OCI-LY3 (cell line): ENCODE results near the gene MAPK14.

ENCODE experiments used
- H2AFZ ChIP-seq: fragments of 200-600, 300-600 bp; shearing (Covaris generic); 2 replicates; pipeline ENCODE4 v1.6.0; 2014; ENCODE audit warnings: antibody characterized with exemption, low read depth, low read length
- H3K27ac ChIP-seq: fragments of 200-600, 300-600 bp; sonication (generic); 2 replicates; pipeline ENCODE4 v1.5.1; 2014; ENCODE audit warnings: mild to moderate bottlenecking, low read length, moderate library complexity, mixed read lengths
- H3K27me3 ChIP-seq: fragments of 200-600, 300-600 bp; sonication (generic); 2 replicates; pipeline ENCODE4 v1.6.1; 2014; ENCODE audit warnings: low read depth, low read length, mixed read lengths
- H3K36me3 ChIP-seq: fragments of 200-600, 300-600 bp; sonication (generic); replicated peaks from 2 replicates; pipeline ENCODE3; 2014; ENCODE audit warnings: low read depth, low read length, mixed read lengths
- H3K4me1 ChIP-seq: fragments of 300-600, 200-600 bp; sonication (generic); 2 replicates; pipeline ENCODE4 v1.6.1; 2014; ENCODE audit warnings: low read length, mixed read lengths
- H3K4me2 ChIP-seq: fragments of 200-600, 300-600 bp; sonication (generic); 2 replicates; pipeline ENCODE4 v1.6.1; 2014; ENCODE audit warnings: low read length, mixed read lengths
- H3K4me3 ChIP-seq: fragments of 300-600, 200-600 bp; sonication (generic); 2 replicates; pipeline ENCODE4 v1.5.1; 2014; ENCODE audit warnings: antibody characterized with exemption, mild to moderate bottlenecking, low read length, moderate library complexity
- H3K79me2 ChIP-seq: fragments of 300-600, 200-600 bp; shearing (Covaris generic); 2 replicates; pipeline ENCODE4 v1.6.1; 2014; ENCODE audit warnings: mild to moderate bottlenecking, low read length, mixed read lengths
- H3K9ac ChIP-seq: fragments of 300-600, 200-600 bp; shearing (Covaris generic); 2 replicates; pipeline ENCODE4 v1.6.0; 2014; ENCODE audit warnings: mild to moderate bottlenecking, low read length, moderate library complexity
- H3K9me3 ChIP-seq: fragments of 200-600, 300-600 bp; shearing (Covaris generic); 2 replicates; pipeline ENCODE4 v1.6.1; 2014; ENCODE audit warnings: low read length, mixed read lengths; ENCODE audit not compliant: insufficient read depth
- H4K20me1 ChIP-seq: fragments of 200-600, 300-600 bp; sonication (generic); 2 replicates; pipeline ENCODE4 v1.6.1; 2016; ENCODE audit warnings: low read length, mixed read lengths; ENCODE audit not compliant: insufficient read depth
- CTCF ChIP-seq: fragments of 200-600, 300-600 bp; sonication (generic); IDR thresholded peaks from 2 replicates; pipeline ENCODE4 v1.5.1; 2014; ENCODE audit warnings: antibody characterized with exemption, low read length, low read depth
- EZH2phosphoT487 ChIP-seq: fragments of 200-600 bp; shearing (Covaris generic); IDR thresholded peaks from 2 replicates; pipeline ENCODE4 v1.6.1; 2018; ENCODE audit warnings: antibody characterized with exemption, mixed run types, low read depth

MAPK14 gene

GRCh38 chr6:36094753-36095496 lies 67.3 kb downstream of the MAPK14 start:
- Histone ChIP-seq H3K27ac (no peak overlapping the region), H3K27me3 (no peaks in the 10 kb centered on the region), H3K4me1 (peaks cover 3% of the 10 kb centered on the region; the same call in 1 of the 2 replicates), H3K4me2 (peak overlapping the region; percentile 23; the same call in 1 of the 2 replicates), H4K20me1 (no peaks in the 10 kb centered on the region), H3K79me2 (no peaks in the 10 kb centered on the region), H3K9ac (no peak overlapping the region), H2AFZ (no peak overlapping the region), H3K4me3 (no peak overlapping the region), H3K9me3 (no peaks in the 10 kb centered on the region), H3K36me3 (peaks cover 23% of the 10 kb centered on the region)
- peak; percentile 99 for TF ChIP-seq CTCF
- no peak for TF ChIP-seq EZH2phosphoT487

DNA sequence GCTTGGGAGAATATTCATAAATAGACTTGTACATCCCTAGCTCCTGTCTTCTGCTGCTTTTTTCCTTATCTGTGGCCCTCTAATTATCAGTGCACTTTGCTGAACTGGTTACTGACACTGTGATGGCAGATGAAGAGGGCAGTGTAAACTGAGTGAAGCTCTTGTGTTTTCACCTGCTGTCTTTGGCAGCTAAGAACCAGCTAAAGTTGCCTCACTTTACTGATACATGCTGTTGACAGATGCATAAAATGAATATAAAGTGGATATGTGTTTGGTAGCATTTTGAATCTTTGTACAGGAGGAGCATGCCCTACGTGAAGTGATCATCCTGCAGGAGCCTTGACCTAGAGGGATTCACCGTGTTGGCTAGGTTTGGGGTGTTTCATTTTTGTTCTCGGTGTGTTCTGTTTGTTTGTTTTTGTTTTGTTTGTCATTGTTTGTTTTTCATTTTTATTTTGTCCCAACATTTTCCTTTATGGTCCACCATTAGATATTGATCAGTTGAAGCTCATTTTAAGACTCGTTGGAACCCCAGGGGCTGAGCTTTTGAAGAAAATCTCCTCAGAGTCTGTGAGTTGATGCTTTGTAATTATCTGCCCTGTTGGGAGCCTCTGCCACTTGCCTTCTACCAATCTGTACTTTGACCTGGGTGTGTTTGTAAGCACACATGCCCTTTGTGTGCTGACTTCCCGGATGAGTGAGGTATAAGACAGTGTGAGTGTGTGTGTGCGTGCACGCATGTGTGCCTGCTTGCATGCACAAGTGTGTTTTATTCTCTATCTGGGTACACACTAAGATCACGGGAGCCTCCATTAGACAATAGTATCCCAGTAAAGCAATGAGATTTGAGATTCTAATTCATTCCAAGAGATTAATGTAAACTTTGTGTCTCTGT lies 68.1 kb downstream of the MAPK14 start:
- Histone ChIP-seq H3K4me2 (no peak overlapping the region), H3K4me3 (no peak overlapping the region), H3K9ac (no peak overlapping the region)

DNA sequence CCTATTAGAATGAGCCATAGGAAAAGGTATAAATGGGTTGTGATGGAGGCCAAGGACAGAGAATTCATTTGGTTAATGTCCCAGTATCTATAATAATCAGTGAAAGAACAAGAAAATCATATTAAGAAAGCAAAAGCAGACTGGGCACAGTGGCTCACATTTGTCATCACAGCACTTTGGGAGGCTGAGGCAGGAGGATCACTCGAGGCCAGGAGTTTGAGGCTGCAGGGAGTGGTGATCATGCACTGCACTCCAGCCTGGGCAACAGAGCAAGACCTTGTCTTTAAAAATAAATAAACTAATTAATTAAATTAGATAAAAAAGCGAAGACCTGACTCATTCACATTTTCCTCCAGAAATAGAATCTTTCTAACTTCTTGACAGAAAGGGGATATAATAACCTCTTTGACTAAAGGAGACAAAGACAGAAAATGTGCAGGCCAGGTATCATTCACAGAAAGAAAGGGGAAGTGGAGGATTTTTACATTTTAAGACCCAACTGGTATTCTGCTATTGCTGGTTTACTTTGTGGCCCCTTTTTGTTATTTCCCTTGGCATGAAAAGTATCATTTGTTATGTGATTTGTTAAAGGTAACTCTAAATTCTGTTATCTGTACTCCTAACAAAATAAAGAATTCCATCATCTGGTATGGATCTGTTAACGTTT lies 70.8 kb downstream of the MAPK14 start:
- TF ChIP-seq EZH2phosphoT487: no peak
- TF ChIP-seq CTCF: no peak
- no peaks in the 10 kb centered on the region for H3K79me2 ChIP-seq
- no peaks in the 10 kb centered on the region for H4K20me1 ChIP-seq
- no peaks in the 10 kb centered on the region for H3K9me3 ChIP-seq
- no peak overlapping the region for H3K4me2 ChIP-seq
- peaks cover 21% of the 10 kb centered on the region for H3K36me3 ChIP-seq
- no peak overlapping the region for H3K4me3 ChIP-seq
- H3K27me3 ChIP-seq: no peaks in the 10 kb centered on the region
- H3K9ac ChIP-seq: no peak overlapping the region
- H3K27ac ChIP-seq: no peak overlapping the region
- no peak overlapping the region for H2AFZ ChIP-seq
- H3K4me1 ChIP-seq: peaks cover 12% of the 10 kb centered on the region

More for the DNA sequence above, 68.1 kb downstream of the MAPK14 start:
- H3K27me3 ChIP-seq: no peaks in the 10 kb centered on the region
- H4K20me1 ChIP-seq: no peaks in the 10 kb centered on the region
- H3K27ac ChIP-seq: no peak overlapping the region
- H3K36me3 ChIP-seq: peaks cover 26% of the 10 kb centered on the region
- H3K79me2 ChIP-seq: no peaks in the 10 kb centered on the region
- peaks cover 9% of the 10 kb centered on the region for H3K4me1 ChIP-seq
- H2AFZ ChIP-seq: no peak overlapping the region
- TF ChIP-seq EZH2phosphoT487 (no peak), CTCF (0 out of 2 replicates have a peak, but pooled peaks have one; percentile 10)
- H3K9me3 ChIP-seq: no peaks in the 10 kb centered on the region
